GM12878 (cell line): ENCODE data around the gene ASMTL.

Experiments
- CTCF ChIP-seq, 3 experiments: IDR thresholded peaks in 2 of 3; conservative IDR thresholded peaks in 1 of 3; 2 replicates each; pipeline ENCODE4 v1.5.1; 2011; ENCODE audit warnings: low read depth in 3 of 3, low read length in 3 of 3, mild to moderate bottlenecking in 3 of 3, control low read depth in 2 of 3, moderate library complexity in 2 of 3, inconsistent platforms in 1 of 3, mixed read lengths in 1 of 3; ENCODE audit not compliant: control insufficient read depth in 2 of 3, insufficient read depth in 1 of 3; ENCODE audit errors: extremely low read depth in 1 of 3
- HCFC1 ChIP-seq: fragments of 150-350 bp; IDR thresholded peaks from 2 replicates; pipeline ENCODE4 v1.6.1; 2014; ENCODE audit warnings: low read length
- MTA3 ChIP-seq: IDR thresholded peaks from 2 replicates; pipeline ENCODE4 v1.6.1; 2012; ENCODE audit warnings: low read length, inconsistent platforms, borderline replicate concordance
- NBN ChIP-seq: fragments of 450-650 bp; IDR thresholded peaks from 2 replicates; pipeline ENCODE4 v1.6.1; 2016
- POLR2AphosphoS5 ChIP-seq: IDR thresholded peaks from 2 replicates; pipeline ENCODE4 v1.6.1; 2011; ENCODE audit warnings: mild to moderate bottlenecking, low read length, inconsistent platforms
- SKIL ChIP-seq: fragments of 450-650 bp; IDR thresholded peaks from 2 replicates; pipeline ENCODE4 v1.6.1; 2017; ENCODE audit warnings: mild to moderate bottlenecking, low read depth, inconsistent platforms; ENCODE audit not compliant: poor library complexity, severe bottlenecking
- SMARCA5 ChIP-seq: fragments of 450-650 bp; IDR thresholded peaks from 2 replicates; pipeline ENCODE4 v1.6.1; 2017; ENCODE audit warnings: mild to moderate bottlenecking
- TCF12 ChIP-seq: IDR thresholded peaks from 2 replicates; pipeline ENCODE4 v1.6.1; 2011; ENCODE audit warnings: low read depth, mild to moderate bottlenecking, low read length
- ZZZ3 ChIP-seq: IDR thresholded peaks from 2 replicates; pipeline ENCODE4 v1.6.1; 2011; ENCODE audit warnings: low read depth; ENCODE audit not compliant: control insufficient read depth, insufficient read length
- TF ChIP-seq, protein P1 (sequence below): IDR thresholded peaks from 2 replicates; pipeline ENCODE4 v1.6.1; 2012; ENCODE audit warnings: mild to moderate bottlenecking, low read depth, low read length
- TF ChIP-seq, protein P2 (sequence below): IDR thresholded peaks from 2 replicates; pipeline ENCODE4 v1.6.1; 2012; ENCODE audit warnings: low read depth, low read length, improper control_type of control experiment
- TF ChIP-seq, protein P3 (sequence below): IDR thresholded peaks from 2 replicates; pipeline ENCODE4 v1.6.1; 2011; ENCODE audit warnings: borderline replicate concordance, low read depth, mild to moderate bottlenecking, moderate library complexity, mixed read lengths, low read length; ENCODE audit not compliant: insufficient read depth; ENCODE audit errors: extremely low read length

DNA sequence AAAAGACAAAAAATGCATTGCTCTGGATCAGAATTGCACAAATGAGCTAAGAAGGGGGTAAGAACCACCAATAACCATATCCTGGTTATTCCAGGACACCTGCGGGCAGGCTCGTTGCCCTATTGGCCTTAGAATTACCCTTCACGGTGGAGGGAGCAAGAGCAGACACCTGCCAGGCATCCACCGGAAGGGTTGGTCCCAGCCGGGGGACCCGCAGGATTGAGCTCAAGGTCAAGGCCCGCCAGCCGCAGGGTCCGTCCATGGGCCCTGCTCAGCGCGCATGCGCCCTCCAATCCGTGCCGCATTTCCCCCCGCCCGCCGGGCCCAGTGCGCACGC is 61.4 kb downstream of the ASMTL start:
- TF ChIP-seq MTA3 (no peak), NBN (no peak), SKIL (no peak), CTCF (IDR thresholded peaks at IDR 0.05 in 2 of 3, conservative IDR thresholded peaks at IDR 0.05 in 1 of 3; ENCODE audit: control insufficient read depth in 2 of 3, extremely low read depth in 1 of 3, insufficient read depth in 1 of 3, low read depth in 3 of 3, low read length in 3 of 3) (no peak), POLR2AphosphoS5 (no peak; the same call in 1 of the 2 replicates), TCF12 (no peak), ZZZ3 (no peak), SMARCA5 (no peak), HCFC1 (no peak)
- TF ChIP-seq, protein P1, sequence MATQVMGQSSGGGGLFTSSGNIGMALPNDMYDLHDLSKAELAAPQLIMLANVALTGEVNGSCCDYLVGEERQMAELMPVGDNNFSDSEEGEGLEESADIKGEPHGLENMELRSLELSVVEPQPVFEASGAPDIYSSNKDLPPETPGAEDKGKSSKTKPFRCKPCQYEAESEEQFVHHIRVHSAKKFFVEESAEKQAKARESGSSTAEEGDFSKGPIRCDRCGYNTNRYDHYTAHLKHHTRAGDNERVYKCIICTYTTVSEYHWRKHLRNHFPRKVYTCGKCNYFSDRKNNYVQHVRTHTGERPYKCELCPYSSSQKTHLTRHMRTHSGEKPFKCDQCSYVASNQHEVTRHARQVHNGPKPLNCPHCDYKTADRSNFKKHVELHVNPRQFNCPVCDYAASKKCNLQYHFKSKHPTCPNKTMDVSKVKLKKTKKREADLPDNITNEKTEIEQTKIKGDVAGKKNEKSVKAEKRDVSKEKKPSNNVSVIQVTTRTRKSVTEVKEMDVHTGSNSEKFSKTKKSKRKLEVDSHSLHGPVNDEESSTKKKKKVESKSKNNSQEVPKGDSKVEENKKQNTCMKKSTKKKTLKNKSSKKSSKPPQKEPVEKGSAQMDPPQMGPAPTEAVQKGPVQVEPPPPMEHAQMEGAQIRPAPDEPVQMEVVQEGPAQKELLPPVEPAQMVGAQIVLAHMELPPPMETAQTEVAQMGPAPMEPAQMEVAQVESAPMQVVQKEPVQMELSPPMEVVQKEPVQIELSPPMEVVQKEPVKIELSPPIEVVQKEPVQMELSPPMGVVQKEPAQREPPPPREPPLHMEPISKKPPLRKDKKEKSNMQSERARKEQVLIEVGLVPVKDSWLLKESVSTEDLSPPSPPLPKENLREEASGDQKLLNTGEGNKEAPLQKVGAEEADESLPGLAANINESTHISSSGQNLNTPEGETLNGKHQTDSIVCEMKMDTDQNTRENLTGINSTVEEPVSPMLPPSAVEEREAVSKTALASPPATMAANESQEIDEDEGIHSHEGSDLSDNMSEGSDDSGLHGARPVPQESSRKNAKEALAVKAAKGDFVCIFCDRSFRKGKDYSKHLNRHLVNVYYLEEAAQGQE, result no peak
- TF ChIP-seq, protein P2, sequence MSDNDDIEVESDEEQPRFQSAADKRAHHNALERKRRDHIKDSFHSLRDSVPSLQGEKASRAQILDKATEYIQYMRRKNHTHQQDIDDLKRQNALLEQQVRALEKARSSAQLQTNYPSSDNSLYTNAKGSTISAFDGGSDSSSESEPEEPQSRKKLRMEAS, result no peak
- TF ChIP-seq, protein P3, sequence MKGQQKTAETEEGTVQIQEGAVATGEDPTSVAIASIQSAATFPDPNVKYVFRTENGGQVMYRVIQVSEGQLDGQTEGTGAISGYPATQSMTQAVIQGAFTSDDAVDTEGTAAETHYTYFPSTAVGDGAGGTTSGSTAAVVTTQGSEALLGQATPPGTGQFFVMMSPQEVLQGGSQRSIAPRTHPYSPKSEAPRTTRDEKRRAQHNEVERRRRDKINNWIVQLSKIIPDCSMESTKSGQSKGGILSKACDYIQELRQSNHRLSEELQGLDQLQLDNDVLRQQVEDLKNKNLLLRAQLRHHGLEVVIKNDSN, result no peak
